AG10803 (cell line): ENCODE data around the gene CREBBP.

Source experiments
- DNase-seq: peaks from one replicate; pipeline ENCODE4 v3.0.0; 2010; ENCODE audit warnings: low read depth
- H3K4me3 ChIP-seq: 2 replicates; pipeline ENCODE4 v1.5.1; 2011; ENCODE audit warnings: mild to moderate bottlenecking, low read length, control low read depth
- TF ChIP-seq, protein P1 (sequence below): conservative IDR thresholded peaks from 2 replicates; pipeline ENCODE4 v1.5.1; 2011; ENCODE audit warnings: mild to moderate bottlenecking, low read length, control low read depth, inconsistent platforms

The CREBBP gene

DNA sequence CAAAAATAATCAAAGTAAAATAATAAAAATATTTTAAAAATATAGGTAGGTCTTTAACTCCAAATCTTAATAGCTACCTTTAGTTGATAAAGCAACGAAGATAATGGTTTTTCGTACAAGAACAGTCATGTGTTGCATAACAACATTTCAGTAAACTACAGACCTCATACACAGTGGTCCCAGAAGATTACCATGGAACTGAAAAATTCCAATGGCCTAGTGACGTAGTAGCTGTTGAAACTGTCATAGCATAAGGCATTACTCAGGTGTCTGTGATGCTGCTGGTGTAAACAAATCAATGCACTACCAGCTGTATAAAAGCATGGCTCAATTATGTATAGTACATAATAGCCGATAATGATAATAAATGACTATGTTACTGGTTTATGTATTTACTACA, 43.9 kb downstream of the CREBBP start:
- TF ChIP-seq, protein P1, sequence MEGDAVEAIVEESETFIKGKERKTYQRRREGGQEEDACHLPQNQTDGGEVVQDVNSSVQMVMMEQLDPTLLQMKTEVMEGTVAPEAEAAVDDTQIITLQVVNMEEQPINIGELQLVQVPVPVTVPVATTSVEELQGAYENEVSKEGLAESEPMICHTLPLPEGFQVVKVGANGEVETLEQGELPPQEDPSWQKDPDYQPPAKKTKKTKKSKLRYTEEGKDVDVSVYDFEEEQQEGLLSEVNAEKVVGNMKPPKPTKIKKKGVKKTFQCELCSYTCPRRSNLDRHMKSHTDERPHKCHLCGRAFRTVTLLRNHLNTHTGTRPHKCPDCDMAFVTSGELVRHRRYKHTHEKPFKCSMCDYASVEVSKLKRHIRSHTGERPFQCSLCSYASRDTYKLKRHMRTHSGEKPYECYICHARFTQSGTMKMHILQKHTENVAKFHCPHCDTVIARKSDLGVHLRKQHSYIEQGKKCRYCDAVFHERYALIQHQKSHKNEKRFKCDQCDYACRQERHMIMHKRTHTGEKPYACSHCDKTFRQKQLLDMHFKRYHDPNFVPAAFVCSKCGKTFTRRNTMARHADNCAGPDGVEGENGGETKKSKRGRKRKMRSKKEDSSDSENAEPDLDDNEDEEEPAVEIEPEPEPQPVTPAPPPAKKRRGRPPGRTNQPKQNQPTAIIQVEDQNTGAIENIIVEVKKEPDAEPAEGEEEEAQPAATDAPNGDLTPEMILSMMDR = no peak
- DNase-seq = no peak

DNA sequence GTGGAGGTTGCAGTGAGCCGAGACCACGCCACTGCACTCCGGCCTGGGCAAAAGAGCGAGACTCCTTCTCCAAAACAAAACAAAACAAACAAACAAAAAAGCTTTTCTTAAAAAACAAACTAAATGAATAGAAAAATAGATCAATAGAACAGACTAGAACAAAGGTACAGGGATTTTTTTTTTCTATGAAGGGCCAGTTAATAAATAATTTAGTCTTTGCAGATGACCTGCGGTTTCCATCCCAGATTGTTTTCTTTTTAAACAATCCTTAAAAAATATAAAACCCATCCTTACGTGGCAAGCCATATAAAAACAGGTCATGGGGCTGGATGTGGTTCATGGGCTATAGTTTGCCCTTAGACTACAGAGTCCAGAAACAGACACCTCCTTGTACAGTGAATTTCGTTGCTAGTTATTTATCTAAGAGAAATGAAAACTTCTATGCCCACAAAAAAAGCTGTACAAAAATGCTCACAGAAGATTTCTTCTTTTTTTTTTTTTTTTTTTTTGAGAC, 45.4 kb downstream of the CREBBP start:
- no peak for DNase-seq
- TF ChIP-seq, protein P1 = no peak
- no peak overlapping the region for H3K4me3 ChIP-seq

More for the DNA sequence above, 43.9 kb downstream of the CREBBP start:
- no peak overlapping the region for H3K4me3 ChIP-seq

DNA sequence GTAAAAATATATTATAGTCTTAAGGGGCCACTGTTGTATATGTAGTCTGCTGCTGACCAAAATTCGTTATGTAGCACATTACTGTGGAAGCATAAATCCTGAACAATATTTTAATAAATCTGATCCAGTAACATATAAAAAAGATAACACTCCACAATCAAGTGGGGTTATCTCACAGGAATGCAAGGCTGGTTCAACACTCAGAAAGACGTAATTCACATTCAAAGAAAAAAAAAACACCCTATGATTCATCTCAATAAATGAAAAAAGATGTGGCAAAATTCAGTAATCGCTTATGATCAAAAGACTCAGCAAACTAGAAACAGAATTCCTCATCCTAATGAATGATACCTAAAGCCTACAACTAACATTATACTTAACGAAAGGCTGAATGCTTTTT, 47.8 kb downstream of the CREBBP start:
- TF ChIP-seq, protein P1 = no peak
- no peak for DNase-seq

DNA sequence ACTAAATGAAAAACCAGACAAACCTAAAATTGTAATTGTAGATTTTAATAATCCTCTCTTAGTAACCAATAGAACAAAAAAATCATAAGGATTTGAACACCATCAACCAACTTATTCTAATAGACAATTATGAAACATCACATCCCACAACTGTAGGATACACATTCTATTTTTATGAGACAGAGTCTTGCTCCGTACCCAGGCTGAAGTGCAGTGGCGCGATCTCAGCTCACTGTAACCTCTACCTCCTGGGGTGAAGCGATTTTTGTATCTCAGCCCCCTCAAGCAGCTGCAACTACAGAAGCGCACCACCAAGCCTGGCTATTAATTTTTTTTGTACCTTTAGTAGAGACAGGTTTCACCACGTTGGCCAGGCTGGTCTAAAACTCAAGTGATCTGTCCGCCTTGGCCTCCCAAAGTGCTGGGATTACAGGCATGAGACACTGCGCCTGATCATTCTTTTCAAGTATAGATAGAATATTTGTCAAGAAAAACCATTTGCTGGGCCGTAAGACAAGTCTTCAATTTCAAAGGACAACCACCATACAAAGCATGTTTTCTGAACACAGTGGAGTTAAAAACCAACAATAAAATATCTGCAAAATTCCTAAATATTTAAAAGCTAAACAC, 49.8 kb downstream of the CREBBP start:
- TF ChIP-seq, protein P1 = no peak
- no peak overlapping the region for H3K4me3 ChIP-seq
- no peak for DNase-seq

More for the DNA sequence above, 47.8 kb downstream of the CREBBP start:
- H3K4me3 ChIP-seq = no peak overlapping the region

DNA sequence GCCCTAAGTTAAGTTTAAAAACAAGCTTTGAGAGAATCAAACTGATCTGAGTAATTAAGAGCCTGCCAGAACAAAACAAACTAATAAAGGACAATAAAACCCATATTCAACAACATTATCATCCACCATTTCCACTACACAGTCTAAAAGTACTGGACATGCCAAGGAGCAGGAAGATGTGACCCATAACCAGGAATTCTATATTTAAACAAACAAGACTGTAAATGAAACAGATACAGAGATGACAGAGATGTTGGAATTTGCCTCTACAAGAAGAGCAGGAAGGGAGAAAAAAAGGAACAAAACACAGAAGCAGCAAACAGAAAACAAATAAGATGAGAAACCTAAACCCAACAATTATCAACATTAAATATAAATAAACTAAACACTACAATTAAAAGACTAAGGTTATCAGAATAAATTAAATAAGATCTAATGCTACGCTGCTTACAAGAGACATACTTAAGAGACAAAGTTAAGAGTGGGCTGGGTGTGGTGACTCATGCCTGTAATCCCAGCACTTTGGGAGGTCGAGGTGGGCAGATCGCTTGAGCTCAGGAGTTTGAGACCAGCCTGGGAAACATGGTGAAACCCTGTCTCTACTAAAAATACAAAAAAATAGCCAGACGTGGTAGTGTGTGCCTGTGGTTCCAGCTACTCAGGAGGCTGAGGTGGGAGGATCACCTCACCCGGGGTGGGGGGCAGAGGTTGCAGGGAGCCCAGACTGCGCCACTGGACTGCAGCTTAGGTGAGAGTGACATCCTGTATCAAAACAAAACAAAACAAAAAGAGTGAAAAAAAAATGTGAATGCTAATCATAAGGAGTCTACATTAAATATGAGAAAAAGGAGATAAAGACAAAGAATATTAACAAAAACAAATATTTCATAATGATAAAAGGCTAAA, 50.6 kb downstream of the CREBBP start:
- H3K4me3 ChIP-seq = no peak overlapping the region
- TF ChIP-seq, protein P1 = no peak
- no peak for DNase-seq

DNA sequence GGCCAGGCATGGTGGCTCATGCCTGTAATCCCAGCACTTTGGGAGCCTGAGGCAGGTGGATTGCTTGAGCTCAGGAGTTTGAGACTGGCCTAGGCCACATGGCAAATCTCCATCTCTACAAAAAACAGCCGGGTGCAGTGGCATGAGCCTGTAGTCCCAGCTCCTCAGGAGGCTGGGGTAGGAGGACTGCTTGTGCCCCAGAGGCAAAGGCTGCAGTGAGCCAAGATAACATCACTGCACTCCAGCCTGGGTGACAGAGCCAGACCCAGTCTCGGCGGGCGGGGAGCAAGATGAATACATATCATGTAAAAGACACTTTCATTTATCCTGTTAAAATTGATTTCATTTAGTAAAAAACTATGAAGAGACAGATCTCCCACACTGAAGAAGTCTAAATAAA, 54.6 kb downstream of the CREBBP start:
- DNase-seq = no peak
- TF ChIP-seq, protein P1 = no peak
- no peak overlapping the region for H3K4me3 ChIP-seq
